Activated CD4-positive, alpha-beta T cell treated with anti-CD3 and anti-CD28 coated beads, Interleukin-10, Interleukin-2, amounts not matched to agents 100 ng/mL and 50 ng/mL, durations not matched to agents 16 hours and 8 hours (primary cell): ENCODE results near the gene CPLX3.
"Not testable (repeated sequence)": the region's sequence is repeated elsewhere in the genome, so short reads cannot be mapped to it uniquely, and the experiment has no call there.

ENCODE experiments used
- DNase-seq: peaks from one replicate; pipeline ENCODE4 v3.0.0-alpha.2; 2020

Gene CPLX3, protein sequence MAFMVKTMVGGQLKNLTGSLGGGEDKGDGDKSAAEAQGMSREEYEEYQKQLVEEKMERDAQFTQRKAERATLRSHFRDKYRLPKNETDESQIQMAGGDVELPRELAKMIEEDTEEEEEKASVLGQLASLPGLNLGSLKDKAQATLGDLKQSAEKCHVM

DNA sequence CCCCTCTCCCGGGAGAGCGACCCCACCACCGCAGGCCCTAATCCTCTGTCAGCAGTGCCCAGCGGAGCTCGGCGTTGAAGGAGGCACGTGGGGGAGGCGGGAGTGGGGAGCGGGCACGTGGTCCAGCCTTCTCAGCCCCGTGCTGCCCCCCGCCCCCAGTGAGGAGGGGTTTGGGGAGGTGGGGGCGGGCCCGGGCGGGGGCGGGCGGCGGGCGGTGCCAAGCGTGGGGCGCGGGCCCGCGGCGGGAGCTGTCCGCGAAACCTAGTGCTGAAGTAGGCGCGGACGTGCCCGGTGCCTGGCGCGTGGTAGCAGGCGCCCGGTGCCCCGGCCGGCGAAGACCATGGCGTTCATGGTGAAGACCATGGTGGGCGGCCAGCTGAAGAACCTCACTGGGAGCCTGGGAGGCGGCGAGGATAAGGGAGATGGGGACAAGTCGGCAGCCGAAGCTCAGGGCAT lies at the start of gene CPLX3:
CPLX3 (plus strand) TSS at position 264 of the 456 bp plus-strand sequence; CDS start at position 341, 77 bp downstream.
- no peak for DNase-seq

DNA sequence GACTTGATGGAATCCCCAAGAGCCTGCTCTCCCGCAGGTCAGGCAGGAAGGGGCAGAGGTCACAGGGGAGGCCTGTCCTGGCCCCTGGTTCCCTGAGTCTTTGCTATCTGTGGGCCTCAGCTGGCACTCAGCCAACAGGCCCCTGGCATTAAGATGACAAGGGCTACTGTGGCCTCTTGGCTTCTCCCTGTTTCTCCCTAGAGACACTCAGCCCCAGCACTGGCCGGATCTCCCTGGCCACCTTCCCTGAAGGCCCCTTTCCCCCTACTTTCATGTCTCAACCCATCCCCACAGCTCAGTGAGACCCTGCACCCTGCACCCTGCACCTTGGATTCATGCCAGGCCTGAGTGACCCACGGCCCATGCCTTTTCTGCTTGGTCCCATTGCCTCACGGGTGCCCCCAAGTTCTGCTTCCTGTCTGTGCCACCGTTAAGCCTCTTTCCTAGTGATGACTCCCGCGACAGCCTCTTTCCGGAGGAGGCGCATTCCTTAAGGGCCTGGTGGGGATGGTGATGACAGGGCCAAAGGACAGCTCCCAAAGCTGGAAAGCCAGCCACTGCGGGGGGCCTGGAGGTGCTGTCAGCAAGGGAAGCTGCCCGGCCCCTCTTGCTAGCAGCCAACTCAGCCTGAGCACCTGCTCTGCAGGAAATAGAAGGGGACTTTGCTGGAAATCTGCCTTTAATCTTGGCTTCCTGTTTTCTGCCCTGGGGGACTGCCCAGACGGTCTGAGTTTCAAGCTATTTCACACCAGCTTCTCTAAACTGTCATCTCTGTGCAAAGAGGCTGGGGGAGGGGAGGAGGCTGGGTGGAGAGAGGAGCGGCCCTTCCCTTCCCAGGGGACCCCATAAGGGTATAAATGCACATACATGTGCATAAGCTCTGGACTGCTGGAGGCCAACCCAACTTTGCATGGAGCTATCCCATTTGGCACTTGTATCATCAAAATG lies 49.3 kb upstream of the CPLX3 start:
- DNase-seq, result peak; percentile 88

DNA sequence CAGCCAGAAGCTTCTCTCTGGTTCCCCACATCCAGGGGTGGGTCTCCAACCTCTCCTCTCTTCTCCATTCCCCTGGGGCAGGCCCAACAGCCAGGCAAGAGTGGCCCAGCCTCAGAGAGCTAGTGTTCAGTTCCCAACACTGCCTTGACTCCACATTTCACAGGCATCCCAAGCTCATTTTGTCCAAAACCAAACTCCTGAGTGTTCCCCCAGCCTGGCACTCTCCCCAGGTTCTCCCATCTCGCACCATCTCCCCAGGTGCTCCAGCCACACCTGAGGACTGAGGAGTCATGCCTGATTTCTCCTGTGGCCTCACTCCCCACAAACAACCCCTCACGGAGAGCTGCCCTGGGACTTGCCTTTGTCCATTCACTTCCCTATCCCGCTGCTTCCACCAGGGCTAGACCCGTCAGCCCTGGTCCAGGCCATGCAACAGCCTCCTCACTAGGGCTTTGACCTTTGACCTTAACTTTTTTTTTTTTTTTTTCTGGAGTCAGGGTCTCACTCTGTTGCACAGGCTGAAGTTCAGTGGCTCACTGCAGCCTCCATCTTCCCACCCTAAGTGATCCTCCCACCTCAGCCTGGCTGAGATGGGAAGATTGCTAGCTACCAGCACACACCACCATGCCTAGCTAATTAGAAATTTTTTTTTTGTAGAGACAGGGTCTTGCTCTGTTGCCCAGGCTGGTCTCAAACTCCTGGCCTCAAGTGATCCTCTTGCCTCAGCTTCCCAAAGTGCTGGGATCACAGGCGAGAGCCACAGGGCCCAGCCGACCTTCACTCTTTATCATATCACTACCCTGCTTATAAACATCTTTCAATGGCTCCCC lies 48.4 kb upstream of the CPLX3 start:
- DNase-seq, result no peak

DNA sequence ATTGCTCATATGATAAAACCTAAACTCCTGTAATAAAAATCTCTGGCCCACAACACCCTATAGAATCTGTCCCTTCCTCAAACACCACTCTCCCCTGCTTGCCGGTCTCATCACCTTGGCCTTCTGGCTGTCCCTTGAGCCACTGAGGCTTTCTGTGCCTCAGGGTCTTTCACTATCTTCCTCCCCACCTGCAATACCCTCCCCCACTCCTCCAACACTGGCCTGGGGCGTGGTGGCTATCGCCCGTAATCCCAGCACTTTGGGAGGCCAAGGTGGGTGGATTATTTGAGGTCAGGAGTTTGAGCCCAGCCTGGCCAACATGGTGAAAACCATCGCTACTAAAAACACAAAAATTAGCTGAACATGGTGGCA lies 47.8 kb upstream of the CPLX3 start:
- no peak for DNase-seq

DNA sequence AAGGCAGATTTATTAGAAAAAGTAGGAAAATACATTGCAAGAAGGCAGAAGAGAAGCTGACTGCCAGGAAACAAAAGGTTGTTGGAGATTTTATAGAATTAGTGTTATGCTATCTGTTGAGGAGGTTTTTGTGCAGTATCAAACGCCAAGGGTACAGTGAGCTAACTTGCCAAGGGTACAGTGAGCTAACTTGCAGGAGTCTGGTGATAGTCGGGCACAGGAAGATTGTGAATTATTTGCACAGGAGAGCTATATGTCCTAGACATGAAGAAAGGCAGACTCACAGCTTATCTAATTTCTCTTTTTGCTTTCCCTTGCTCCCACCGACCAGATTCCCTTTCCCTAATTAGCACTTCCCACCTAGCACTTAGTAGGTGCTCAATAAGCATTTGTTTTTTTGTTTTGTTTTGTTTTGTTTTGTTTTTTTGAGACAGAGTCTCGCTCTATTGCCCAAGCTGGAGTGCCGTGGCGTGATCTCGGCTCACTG lies 47.2 kb upstream of the CPLX3 start:
- DNase-seq, result no peak

DNA sequence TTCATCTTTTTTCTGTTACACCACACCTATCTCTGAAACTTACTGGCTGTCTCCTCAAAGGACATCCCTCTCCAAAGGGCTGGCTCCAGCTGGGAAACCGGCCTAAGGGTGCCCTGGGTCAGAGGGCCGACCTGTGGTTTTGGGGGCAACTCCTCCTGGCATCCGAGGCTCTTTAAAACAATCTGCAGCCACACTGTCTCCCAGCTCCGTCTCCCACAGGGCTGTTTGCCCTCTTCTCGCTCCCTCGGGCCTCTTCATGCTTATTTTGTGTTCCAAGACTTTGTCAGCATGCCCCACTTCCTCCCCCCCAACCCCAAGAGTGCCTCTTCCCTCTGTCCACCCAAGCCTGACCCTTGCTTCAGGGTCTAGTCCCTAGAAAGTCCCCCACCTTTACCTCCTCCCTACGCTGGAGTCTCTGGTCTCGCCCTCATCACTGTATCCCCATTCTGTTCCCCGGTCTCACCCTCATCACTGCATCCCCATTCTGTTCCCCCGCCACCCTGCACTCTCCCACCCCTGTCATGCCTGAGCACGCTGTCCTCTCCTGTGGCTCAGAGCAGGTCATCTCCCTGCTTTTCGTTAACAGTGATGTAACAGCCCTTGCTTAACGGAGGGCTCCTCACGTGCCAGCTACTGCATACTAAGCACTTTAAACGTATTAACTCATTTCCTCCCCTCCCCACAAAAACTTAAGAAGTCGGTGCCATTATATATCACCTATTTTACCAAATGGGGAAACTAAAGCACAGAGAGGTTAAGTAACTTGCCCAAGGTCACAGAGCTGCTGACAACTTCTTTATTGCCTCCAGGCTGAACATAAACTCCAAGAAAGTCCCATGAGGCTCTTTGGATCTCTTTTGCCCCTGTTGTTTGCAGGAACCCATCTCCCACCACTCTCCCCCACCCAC lies 45.6 kb upstream of the CPLX3 start:
- peak; percentile 87 for DNase-seq

DNA sequence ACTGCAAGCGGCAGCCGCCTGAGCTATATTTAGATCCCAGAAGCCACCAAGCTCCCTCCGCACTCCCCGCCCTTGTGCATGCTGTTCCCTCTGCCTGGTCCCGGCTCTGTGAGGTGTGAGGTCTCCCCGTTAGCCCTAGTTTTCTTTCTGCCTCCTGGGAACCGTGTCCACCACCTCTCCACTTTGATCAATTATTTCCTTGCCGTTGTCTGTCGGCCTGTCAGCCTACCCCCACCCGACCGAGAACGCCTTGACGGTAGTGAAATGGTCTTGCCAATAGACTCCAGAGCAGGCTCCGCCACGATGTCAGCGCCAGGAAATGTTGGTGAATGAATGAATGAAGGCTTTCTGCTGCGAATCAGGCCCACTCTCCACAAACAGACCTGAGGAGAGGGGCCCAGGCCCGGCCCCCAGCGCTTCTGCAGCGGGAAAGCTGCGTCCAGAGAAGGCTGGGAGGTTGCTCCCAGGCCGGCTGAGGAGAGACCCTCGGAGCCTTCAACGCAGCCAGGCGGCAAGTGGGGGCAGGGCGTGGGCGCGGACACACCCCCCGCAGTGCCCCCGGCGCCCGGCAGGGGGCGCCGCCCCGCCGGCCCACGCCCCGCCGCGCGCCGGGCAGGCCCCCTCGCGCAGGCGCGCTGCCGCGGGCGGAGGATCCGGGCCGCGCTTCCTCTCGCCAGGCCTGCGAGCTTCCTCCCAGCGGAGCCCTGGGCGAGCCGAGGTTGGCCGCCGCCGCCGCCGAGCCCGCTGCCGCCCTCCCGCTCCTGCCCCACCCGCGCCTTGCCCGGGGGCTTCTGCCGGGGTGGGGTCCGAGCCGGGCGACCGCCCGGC lies 44.8 kb upstream of the CPLX3 start, which contains the start of gene CSK:
CSK (plus strand) TSS at position 650 of the 828 bp plus-strand sequence. CDS start 16,218 bp downstream, outside the sequence.
- peak; percentile 87 for DNase-seq

DNA sequence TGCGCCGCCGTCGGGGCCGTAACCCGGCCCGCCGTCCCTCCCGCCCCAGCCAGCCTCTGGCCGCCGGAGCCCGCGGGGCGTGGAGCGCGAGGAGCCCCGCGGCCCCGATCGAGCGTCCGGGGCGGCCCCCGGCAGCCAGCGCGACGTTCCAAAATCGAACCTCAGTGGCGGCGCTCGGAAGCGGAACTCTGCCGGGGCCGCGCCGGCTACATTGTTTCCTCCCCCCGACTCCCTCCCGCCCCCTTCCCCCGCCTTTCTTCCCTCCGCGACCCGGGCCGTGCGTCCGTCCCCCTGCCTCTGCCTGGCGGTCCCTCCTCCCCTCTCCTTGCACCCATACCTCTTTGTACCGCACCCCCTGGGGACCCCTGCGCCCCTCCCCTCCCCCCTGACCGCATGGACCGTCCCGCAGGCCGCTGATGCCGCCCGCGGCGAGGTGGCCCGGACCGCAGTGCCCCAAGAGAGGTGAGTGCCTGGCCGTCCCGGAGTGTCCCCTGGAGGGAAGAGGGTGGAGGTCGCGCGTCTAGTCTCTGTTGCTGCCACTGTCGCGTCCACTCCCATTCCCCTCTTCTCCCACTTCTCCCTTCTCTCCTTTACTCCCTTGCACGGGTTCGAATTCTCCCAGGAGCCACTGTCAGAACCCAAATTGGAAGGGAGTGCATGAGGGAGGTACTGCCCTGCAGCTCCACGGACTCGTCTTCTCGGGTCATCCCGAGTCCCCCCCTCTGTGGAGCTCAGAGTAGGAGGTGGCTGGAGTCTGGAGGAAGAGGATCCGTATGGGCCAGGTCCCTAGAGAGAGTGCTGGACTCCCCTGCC lies 44.0 kb upstream of the CPLX3 start:
- peak; percentile 60 for DNase-seq

DNA sequence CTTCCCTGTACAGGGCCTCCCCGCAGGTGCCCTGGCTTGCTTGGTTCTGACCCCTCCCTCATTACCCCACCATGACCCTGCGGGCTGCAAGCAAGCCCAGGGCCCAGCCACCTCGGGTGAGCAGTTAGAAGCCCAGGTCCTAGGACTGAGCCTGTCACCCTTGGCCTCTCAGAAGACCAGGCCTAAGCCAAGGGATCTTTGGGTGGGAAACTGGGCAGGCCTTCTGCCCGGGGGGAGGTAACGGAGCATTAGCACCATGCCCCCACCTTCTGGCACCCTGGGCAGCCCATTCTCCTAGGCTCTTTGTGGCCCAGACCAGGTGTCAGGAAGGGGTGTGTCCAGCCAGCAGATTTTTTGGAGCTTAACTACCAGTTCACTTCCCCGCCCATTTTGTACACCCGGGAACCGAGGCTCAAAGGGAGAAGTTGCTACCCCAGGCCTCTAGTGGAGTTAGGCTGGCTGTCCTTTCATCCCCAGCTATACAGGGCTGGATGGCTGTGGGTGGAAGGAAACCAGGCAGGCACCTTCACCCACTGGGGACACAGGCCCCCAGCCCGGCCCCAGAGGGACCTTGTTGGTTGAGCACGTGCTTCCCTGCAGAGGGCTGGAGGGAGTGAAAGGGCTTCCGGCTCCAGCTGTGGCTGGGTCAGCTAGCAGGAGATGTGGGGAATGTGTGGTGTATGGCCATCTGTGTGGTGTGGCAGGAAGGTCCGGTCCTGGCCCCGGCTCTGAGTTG lies 43.2 kb upstream of the CPLX3 start:
- DNase-seq, result peak; percentile 78

DNA sequence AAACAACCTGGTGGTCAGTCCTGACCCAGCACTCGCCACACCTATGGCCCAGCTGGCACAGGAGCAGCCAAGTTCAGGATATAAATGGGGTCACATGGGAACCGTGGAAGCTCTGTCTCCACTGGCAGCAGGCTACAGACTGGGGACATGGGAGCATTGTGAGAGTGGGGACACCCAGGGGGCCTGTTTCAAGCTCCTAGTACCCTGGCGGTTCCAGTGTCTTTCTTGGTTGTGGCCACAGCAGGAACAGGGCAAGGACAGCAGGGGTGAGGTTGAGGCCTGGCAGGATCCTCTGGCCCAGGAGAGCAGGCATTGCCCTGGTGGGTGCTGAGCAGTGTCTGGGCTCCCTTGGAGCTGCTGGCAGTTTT lies 42.6 kb upstream of the CPLX3 start:
- DNase-seq, result peak; percentile 34

DNA sequence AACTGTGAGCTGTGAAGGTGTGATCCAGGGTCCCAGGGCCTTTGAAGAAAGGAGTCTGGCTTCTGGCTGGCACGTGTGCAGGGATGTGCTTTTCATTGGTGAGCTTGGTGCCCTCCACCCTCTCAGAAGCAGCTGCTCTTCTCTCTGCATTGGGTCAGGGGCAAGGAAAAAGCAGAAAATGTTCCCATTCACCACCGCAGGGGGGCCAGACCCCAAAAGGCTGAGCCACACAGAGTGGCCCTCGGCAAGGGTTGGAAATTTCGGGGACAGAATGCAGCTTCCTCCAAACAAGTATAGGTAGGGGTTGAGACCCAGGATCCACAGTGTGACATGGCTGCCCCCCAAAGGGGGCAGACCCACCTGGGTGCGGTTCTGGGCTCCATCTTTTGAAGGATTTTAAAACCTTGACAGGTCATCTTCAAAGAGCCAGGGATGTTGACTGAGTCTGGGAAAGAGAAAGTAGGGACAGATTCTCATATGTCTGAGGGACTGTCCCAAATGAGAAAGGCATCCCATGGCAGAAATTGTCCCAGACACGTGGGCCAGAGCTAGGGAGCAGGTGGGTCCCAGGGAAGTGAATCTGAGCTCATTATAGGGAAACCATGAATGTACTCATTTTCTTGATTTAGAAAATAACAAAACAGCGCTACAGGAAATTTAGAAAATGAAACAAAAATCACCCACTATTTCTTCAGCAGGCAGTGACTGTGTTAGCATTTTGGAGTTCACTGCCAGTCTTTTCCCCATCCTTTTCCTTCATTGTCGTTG lies 41.8 kb upstream of the CPLX3 start:
- peak; percentile 60 for DNase-seq

DNA sequence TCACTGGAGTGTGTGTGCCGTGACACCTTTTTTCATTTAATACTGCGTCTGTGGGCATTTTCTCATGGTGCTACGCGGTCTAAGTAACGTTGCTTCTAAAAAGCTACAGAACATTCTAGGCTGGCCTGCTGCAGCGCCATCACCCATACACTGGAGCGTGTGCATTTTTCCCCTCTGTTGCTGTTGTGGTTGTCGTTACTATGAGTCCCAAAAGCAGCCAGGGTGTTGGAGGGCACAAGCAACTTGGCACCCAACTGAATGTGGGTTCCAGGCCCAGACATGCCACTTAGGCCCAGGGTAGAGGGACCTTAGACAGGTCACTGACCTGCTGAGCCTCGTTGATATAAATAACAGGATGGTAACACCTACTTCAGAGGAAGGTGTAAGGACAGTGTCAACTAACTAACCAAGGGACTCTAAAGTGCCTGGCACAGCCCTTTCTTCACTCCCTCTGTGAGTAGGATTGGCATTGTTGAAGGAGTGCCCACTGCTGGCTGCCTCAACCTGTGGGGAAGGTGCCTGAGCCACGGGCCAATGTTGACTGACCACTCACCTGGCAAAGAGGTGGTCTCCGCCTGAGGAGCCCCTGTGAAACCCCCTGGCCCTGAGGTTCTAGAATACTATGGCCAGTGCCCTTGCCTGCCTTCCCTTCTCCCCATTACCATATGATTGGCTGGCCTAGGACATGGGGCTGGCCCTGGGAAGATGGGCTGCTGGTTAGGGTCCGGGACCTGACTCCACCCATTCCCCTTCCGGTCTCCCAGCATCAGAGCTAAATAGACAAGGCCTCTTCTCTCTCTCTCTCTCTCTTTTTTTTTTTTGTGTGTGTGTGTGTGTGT lies 41.0 kb upstream of the CPLX3 start:
- peak; percentile 83 for DNase-seq

DNA sequence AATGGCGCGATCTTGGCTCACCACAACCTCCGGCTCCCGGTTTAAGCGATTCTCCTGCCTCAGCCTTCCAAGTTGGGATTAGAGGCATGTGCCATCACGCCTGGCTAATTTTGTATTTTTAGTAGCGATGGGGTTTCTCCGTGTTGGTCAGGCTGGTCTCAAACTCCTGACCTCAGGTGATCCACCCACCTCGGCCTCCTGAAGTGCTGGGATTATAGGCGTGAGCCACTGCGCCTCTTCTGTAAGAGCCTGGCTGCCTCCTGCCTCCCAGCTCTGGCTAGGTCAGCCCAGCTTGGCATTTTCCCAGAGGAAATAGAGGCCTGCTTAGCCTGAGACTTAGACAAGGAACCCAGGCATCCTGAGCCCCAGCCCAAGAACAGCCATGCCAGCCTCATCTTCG lies 40.3 kb upstream of the CPLX3 start:
- not testable (repeated sequence) for DNase-seq

DNA sequence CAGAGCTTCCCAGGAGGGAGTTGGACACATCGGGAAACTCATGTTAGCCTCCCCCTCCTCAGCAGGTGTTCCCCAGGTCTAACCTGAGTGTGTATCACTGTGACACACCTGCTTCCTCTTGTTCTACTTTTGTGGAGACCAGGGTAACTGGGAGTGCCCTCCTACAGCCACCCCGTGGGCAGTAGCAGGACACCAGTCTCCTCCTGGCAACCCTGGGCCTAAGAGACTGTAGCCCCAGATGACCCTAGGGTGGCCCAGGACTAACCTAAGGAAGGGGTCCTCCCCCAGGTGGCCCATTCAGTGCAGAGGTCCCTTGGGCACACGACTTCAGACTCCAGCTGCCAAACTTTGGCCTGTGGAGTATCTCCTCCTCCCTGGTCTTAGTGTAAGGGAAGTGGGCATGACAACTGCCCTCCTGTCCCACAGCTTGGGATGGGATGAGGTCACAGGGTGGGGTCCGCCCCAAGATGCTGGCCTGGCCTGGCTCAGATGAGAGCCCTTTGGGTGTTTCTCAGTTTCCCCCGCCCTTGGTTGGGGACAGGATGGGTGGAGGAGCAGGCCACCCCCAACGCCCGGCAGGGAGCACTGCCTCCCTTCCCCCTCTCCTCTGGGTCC lies 39.8 kb upstream of the CPLX3 start:
- DNase-seq, result peak; percentile 55

DNA sequence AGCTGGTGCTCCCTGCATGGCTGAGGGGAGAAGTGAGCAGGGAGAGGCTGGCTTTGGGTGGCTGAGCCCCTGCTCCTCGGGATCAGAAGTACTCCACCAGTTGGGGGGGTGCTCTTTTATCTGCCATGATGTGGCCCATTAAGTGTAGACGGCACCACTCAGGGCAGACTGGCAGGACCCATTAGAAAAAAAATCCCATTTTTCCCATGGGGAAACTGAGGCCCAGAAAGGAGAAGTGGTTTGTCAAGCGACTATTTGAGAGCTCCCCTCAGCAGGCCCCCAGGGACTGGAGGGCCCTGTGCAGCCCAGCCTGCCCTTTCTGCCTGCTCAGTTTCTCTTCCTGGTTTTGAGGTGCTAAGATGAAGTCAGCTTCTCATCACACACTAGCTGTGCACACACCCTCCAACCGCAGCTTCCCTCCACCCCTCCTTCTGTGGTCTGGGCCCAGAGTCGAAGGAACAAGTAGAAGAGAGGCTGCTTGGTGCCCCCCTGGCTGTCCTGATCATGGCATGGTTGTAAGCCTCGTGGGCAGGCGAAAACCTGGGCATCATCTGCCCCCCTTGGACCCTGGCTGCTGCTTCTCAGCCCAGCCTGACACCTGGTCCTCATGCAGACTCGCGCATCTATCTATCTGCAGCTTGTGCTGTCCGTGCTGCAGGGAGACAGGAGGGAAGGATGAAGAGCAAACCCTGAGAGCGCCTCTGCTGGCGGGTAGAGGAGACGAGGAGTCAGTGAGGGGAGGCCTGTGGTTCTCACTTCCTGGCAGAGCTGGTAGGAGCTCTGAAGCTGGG lies 39.0 kb upstream of the CPLX3 start:
- peak; percentile 96 for DNase-seq

DNA sequence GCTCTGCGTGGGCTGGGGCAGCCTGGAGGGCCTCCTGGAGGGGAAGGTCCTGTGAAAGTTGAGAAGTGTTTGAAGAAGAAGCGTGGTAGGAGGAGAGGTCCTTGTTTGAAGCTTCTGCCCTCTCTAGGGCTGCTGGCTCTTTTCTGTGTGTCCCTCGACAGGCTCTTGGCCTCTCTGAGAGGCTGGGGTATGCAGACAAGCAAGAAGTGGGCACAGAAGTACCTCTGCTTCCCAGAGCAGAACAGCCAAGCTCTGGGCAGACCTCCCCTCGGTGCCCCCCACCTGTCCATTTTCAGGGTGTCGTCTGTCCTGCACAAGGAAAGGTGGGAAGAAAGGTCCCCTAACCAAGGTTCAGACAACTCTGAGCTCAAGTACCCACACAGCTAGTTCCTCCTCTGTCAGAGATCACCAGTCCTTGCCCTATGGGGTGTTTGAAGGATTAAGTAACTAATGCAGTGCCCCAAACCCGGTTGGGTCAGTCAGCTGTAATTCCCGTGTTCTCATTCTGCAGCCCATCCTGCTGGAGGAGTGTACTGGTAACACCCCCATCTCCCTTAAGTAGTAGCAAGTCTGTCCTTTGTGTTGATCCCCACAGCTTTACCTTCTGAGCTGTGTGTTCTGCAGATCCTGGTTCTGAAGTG lies 38.3 kb upstream of the CPLX3 start:
- DNase-seq, result peak; percentile 35
